ENCODE measurements around the gene PNKP. TPM values are rescaled to one million over a fixed set of nuclear protein-coding genes. Genes with fewer than 3 reads are reported as not detected.

Gene PNKP
- total and polyA plus RNA-seq, 10 of the 15 experiments (the other 5 are each of a cell fraction or from before 2014, with no cell fraction given) = 2.9 to 82.3 (median 33.2) TPM

DNA sequence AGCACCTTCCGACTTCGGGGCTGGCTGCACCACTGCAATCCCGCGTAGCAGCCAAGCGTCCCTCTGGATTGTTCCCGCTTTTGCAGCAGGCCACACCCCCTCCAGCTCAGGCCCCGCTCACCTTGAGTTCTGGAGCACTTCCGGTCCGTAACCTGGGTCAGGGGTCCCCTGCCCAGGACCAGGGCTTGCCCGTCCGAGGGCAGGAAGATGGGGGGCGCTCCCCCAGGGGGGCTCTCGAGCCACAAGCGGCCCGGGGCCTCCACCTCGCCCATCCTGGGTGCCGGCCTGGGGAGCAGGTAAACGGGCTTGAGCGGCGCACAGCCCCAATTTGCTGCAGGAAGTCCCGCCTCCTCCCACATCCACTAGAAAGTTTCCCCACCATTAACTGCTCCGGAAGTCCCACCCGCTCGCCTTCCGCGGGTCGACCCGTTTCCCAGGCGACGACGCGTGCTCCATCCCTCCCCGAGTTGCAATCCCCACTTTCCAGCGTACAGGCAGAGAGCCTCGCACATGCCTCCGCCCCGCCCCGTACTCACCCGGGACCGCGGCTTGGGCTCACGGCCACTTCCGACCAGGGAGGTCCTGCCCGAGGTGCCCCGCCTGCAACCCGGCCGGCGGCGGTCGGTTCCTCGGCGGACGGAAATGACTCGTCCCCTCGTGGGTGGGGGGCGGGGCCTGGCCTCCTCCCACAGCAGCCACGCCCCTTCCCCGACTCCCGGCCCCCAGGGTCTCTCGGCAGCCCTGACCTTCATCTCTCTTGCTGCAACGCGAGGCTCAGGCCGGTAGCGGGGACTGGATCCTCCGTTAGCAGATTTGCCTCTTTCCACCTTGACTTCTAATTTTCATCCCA lies at the start of gene PNKP (continued):
- TF ChIP-seq, protein P1, sequence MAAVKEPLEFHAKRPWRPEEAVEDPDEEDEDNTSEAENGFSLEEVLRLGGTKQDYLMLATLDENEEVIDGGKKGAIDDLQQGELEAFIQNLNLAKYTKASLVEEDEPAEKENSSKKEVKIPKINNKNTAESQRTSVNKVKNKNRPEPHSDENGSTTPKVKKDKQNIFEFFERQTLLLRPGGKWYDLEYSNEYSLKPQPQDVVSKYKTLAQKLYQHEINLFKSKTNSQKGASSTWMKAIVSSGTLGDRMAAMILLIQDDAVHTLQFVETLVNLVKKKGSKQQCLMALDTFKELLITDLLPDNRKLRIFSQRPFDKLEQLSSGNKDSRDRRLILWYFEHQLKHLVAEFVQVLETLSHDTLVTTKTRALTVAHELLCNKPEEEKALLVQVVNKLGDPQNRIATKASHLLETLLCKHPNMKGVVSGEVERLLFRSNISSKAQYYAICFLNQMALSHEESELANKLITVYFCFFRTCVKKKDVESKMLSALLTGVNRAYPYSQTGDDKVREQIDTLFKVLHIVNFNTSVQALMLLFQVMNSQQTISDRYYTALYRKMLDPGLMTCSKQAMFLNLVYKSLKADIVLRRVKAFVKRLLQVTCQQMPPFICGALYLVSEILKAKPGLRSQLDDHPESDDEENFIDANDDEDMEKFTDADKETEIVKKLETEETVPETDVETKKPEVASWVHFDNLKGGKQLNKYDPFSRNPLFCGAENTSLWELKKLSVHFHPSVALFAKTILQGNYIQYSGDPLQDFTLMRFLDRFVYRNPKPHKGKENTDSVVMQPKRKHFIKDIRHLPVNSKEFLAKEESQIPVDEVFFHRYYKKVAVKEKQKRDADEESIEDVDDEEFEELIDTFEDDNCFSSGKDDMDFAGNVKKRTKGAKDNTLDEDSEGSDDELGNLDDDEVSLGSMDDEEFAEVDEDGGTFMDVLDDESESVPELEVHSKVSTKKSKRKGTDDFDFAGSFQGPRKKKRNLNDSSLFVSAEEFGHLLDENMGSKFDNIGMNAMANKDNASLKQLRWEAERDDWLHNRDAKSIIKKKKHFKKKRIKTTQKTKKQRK (IDR thresholded peaks at IDR 0.05; ENCODE audit: low read depth, low read length) = peak; percentile 52; the same call in 1 of the 2 replicates
- TF ChIP-seq ZSCAN29 (IDR thresholded peaks at IDR 0.05) (no peak), RELB (IDR thresholded peaks at IDR 0.05; ENCODE audit: low read depth) (peak; percentile 90), SPI1 (IDR thresholded peaks at IDR 0.05; ENCODE audit: borderline replicate concordance, insufficient read depth, low read depth, low read length) (peak; percentile 31; the same call in 1 of the 2 replicates), POU2F2 (IDR thresholded peaks at IDR 0.05; ENCODE audit: borderline replicate concordance, low read depth, low read length) (peak; percentile 30), IKZF1 (conservative IDR thresholded peaks at IDR 0.05) (peak; percentile 91), MEF2B (IDR thresholded peaks at IDR 0.05; ENCODE audit: partially characterized antibody, poor library complexity, severe bottlenecking) (peak; percentile 52), SIX5 (IDR thresholded peaks at IDR 0.05; ENCODE audit: low read depth, low read length, severe bottlenecking) (no peak), JUND (IDR thresholded peaks at IDR 0.05; ENCODE audit: low read depth, low read length) (0 out of 2 replicates have a peak, but pooled peaks have one; percentile 35), ZNF217 (IDR thresholded peaks at IDR 0.05) (no peak), EP300 (IDR thresholded peaks at IDR 0.05; ENCODE audit: borderline replicate concordance in 1 of 2, control insufficient read depth in 1 of 2, low read depth in 2 of 2, low read length in 2 of 2) (no peak), EGR1 (IDR thresholded peaks at IDR 0.05; ENCODE audit: borderline replicate concordance in 1 of 2, low read depth in 2 of 2, low read length in 2 of 2) (peak in 1 of 2 experiments; percentile 88; a peak in 2 of 3 replicates), IRF4 (IDR thresholded peaks at IDR 0.05; ENCODE audit: low read depth, low read length) (0 out of 2 replicates have a peak, but pooled peaks have one; percentile 14), GATAD2B (conservative IDR thresholded peaks at IDR 0.05; ENCODE audit: low read depth) (peak; percentile 90), MAX (IDR thresholded peaks at IDR 0.05; ENCODE audit: low read depth, low read length) (no peak; the same call in 1 of the 2 replicates), NFYB (IDR thresholded peaks at IDR 0.05; ENCODE audit: insufficient read depth, low read depth, low read length) (peak; percentile 71)
- TF ChIP-seq, protein P2, sequence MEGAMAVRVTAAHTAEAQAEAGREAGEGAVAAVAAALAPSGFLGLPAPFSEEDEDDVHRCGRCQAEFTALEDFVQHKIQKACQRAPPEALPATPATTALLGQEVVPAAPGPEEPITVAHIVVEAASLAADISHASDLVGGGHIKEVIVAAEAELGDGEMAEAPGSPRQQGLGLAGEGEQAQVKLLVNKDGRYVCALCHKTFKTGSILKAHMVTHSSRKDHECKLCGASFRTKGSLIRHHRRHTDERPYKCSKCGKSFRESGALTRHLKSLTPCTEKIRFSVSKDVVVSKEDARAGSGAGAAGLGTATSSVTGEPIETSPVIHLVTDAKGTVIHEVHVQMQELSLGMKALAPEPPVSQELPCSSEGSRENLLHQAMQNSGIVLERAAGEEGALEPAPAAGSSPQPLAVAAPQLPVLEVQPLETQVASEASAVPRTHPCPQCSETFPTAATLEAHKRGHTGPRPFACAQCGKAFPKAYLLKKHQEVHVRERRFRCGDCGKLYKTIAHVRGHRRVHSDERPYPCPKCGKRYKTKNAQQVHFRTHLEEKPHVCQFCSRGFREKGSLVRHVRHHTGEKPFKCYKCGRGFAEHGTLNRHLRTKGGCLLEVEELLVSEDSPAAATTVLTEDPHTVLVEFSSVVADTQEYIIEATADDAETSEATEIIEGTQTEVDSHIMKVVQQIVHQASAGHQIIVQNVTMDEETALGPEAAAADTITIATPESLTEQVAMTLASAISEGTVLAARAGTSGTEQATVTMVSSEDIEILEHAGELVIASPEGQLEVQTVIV (IDR thresholded peaks at IDR 0.05; ENCODE audit: borderline replicate concordance, partially characterized antibody) = peak; percentile 53
- TF ChIP-seq, protein P3, sequence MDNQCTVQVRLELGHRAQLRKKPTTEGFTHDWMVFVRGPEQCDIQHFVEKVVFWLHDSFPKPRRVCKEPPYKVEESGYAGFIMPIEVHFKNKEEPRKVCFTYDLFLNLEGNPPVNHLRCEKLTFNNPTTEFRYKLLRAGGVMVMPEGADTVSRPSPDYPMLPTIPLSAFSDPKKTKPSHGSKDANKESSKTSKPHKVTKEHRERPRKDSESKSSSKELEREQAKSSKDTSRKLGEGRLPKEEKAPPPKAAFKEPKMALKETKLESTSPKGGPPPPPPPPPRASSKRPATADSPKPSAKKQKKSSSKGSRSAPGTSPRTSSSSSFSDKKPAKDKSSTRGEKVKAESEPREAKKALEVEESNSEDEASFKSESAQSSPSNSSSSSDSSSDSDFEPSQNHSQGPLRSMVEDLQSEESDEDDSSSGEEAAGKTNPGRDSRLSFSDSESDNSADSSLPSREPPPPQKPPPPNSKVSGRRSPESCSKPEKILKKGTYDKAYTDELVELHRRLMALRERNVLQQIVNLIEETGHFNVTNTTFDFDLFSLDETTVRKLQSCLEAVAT (IDR thresholded peaks at IDR 0.05) = no peak
